B cell (primary cell): ENCODE results near the gene PLIN5.

Experiments used
- EZH2 ChIP-seq: IDR thresholded peaks from 2 replicates; pipeline ENCODE4 v1.6.1; 2012; ENCODE audit warnings: borderline replicate concordance, low read depth, mild to moderate bottlenecking, moderate library complexity, low read length; ENCODE audit not compliant: insufficient read depth, poor library complexity, severe bottlenecking
- TF ChIP-seq, protein P1 (sequence below): fragments of 200-600 bp; IDR thresholded peaks from one replicate; pipeline ENCODE4 v1.8.0; 2022; ENCODE audit warnings: antibody characterized with exemption, mild to moderate bottlenecking

DNA sequence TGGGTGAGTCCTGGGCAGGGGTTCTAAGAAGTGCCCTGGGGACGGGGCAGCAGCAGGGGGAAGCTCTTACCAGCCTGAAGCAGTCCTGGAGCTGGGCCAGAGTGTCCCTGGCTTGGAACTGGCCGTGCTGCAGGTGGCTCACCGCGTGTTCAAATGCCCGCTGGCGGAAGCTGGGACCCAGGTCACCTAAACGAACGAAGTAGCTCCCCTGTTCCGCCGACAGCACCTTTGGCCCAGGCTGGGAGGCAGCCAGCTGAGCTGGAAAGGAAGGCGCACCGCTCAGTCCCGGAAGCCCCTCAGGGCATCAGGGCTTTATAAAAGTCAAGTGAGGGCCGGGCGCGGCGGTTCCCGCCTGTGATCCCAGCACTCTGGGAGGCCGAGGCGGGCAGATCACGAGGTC is 26.3 kb downstream of the PLIN5 start:
- TF ChIP-seq, protein P1, sequence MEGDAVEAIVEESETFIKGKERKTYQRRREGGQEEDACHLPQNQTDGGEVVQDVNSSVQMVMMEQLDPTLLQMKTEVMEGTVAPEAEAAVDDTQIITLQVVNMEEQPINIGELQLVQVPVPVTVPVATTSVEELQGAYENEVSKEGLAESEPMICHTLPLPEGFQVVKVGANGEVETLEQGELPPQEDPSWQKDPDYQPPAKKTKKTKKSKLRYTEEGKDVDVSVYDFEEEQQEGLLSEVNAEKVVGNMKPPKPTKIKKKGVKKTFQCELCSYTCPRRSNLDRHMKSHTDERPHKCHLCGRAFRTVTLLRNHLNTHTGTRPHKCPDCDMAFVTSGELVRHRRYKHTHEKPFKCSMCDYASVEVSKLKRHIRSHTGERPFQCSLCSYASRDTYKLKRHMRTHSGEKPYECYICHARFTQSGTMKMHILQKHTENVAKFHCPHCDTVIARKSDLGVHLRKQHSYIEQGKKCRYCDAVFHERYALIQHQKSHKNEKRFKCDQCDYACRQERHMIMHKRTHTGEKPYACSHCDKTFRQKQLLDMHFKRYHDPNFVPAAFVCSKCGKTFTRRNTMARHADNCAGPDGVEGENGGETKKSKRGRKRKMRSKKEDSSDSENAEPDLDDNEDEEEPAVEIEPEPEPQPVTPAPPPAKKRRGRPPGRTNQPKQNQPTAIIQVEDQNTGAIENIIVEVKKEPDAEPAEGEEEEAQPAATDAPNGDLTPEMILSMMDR = no peak
- TF ChIP-seq EZH2 = no peak
